GM19193 (cell line): ENCODE measurements around the gene LAMC3.

Source experiments
- POLR2A ChIP-seq: IDR thresholded peaks from 4 replicates; pipeline ENCODE4 v1.6.1; 2011; ENCODE audit not compliant: insufficient read depth, insufficient read length; ENCODE audit errors: extremely low read depth

The LAMC3 gene

DNA sequence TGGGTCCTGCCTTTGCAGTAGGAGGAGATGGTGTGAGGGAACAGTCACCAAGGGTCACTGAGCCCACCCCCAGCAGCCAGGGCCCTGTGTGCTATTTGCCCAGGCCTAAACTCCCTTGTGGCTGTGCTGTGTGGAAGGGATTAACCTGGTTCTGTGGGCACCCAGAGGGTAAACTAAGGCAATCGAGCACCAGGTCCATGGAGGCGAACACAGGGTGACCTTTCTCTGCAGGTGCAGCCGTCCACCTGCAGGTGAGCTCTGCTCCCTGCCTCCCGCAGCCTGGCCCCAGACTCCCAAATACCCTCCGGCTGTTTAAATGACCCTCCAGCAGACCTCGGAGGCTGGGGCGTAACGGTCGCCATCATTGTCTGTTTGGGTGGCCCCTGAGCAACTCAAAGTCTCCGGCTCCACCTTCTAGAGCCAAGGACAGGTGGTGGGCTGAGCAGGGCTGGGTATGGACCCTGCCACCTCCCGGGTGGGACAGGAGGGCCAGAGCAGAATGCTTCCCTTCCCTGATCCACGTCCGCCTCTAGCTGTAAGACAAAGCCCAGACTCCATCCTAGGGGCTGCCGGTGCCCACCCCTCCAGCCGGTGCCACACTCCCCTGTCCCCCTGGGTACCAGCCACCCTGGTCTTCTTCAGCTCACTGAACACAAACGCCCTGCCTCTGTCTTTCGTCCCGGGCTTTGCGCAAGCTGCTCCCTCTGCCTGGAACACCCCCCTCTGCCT, 35.9 kb upstream of the LAMC3 start:
- no peak for TF ChIP-seq POLR2A

DNA sequence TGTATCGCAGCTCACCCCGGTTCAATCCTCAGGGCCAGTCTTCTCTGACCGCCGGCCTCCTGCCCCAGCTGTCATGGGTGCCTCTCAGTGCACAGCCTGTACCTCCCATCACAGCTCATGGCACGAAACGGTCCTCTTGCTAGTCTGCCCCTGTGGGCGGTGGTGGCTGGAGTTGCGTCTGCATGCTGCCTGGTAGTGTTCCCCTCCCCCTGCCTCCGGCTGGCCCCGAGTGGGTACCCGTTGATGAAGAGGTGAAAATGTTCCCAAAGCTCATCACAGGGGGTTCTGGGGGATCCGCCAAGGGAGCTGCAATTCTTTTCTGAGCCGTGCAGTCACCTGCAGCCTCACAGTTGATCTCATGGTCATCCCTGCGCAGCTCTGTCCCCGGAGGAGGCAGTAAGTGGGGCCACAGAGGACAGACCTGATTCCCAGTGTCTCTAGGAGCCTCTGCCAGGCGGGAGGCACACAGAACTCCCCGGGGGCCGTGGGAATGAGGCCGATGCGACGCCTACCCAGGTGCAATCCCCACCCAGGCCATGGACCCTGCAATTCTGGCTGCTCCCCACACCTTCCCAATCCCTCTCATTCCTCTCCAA, 35.2 kb upstream of the LAMC3 start:
- TF ChIP-seq POLR2A = no peak

DNA sequence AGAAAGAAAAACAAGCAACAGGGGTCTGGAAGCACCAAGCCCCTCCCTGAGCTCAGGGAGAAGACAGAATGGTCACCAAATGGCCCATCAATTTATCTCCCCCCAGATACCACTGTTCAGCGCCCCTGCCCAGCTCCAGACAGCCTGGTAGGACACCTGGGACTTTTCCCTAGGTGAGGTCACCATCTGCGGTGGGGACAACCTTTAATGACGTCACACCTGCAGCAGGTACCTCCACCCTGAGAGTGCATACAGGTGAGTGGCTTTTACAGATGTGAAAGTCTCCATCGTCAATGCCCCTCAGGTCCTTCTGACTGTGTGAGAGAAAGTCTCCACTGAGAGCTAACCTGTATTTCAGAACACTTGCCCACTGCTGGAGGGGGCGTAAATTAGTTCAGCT, 34.3 kb upstream of the LAMC3 start:
- TF ChIP-seq POLR2A = no peak

DNA sequence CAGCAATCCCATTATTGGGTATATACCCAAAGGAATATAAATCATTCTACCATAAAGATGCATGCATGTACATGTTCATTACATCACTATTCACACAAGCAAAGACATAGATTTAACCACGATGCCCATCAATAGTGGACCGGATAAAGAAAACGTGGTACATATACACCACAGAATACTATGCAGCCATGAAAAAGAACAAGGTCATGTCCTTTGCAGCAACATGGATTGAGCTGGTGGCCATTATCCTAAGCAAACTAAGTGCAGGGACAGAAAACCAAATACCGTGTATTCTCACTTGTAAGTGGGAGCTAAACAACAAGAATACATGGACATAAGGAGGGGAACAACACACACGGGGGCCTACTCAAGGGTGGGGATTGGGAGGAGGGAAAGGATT, 33.8 kb upstream of the LAMC3 start:
- no peak for TF ChIP-seq POLR2A

DNA sequence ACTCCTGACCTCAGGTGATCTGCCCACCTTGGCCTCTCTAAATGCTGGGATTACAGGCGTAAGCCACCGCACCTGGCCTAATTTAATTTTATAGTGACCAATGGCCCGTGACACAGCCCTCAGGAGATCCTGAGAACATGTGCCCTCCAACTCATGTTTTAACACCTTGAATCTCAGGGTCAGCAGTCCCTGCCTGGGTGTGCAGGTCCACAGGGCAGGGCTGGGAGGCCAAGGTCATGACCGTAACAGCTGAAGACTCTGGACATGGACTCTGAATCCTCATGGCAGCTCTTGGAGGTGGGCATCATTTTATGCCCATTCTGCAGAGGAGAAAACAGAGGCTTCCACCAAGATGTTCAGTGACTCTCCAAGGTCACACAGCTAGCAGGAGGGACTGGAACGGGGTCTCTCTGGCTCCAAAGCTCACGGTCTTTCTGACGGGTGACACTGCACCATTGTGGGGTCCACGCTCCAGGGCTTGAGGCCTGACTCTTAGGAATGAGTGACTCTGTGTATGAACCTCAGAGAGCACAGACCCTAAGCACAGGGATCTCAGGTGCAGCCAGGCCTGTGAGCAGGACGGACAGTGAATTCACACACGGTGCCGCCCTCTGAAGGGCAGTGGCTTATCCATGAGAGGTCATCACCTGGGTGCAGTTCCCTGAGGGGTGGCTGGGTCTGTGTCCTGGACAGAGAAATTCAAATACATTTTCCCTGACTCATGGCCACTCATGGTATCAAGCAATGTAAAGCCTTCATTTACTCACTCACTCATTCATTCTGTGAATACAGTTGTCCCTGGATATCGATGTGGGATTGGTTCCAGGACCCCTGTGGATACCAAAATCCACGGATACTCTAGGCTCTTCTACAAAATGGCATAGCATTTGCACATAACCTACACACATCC, 32.8 kb upstream of the LAMC3 start:
- TF ChIP-seq POLR2A = no peak

DNA sequence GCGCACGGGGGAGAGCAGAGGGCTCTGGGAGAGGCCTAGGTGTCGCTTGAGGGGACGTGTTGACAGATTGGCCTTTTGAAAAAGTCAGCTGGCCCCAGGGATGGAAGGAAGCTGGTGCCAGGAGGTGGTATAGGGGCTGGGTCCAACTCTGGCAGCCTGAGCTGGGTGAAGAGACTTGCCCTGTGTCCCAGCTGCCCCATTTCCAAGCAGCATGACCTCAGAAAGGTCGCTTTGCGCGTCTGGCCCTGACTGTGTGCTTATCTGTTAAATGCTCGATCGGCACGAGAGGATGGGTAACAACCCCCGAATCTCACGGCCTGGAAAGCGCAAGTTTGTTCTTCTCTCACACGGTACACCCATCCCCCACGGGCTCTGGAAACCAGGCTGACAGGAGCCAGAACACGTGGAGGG, 31.2 kb upstream of the LAMC3 start:
- no peak for TF ChIP-seq POLR2A

DNA sequence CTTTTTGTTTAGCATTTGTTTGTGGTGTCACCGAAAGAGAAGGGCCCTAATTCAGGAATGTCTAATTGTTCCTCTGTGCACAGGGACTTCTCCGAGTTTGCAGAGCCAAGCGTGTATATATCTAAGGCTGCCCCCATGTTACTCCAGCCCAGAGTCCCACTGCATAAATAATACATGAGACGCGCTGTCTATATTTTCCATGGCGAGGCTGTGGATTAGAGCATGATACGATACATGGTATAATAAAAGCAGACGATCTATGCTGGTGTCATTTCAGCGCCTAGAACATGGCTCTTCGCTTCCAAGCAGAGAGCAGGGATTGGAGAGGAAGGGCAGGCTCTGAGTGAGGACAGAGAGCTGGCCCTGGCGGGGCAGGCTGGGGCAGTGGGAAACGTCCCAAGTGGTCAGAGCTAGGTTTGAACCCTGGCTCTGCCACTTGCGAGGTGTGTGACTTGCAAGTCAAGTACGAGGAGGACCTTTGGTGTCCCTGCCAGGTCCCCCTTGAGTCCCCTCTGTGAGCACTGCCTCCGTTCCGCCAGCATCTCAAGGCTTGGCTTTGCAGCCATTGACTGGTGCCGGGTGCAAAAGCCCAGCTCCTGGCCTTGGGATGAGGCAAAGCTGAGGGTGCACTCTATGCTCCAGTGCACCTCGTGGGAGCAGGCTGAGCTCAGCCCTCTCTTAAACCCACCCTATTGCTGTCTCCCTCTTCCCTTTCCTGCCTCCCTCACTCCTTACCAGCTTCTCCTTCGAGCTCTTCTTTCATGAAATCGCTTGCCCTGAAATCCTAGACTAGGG, 29.2 kb upstream of the LAMC3 start:
- no peak for TF ChIP-seq POLR2A

DNA sequence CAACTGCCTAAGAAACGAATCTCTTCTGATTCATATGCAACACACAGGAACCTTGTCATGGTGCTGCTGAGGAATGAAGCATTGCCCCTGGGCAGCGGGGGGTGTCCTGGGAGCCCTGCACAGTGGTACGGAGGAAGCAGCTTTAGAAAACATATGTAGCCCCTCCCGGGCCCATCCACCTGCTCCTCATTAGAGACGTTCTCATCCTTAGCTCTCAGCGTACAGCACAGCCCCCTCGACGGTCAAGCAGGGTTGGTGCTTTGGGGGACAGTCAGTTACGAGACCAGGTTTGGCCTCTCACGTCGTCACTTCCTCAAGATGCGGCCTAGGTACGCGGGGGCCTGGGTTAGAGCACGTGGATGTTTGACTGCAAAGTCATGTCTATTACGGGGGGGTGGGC, 28.4 kb upstream of the LAMC3 start:
- no peak for TF ChIP-seq POLR2A

DNA sequence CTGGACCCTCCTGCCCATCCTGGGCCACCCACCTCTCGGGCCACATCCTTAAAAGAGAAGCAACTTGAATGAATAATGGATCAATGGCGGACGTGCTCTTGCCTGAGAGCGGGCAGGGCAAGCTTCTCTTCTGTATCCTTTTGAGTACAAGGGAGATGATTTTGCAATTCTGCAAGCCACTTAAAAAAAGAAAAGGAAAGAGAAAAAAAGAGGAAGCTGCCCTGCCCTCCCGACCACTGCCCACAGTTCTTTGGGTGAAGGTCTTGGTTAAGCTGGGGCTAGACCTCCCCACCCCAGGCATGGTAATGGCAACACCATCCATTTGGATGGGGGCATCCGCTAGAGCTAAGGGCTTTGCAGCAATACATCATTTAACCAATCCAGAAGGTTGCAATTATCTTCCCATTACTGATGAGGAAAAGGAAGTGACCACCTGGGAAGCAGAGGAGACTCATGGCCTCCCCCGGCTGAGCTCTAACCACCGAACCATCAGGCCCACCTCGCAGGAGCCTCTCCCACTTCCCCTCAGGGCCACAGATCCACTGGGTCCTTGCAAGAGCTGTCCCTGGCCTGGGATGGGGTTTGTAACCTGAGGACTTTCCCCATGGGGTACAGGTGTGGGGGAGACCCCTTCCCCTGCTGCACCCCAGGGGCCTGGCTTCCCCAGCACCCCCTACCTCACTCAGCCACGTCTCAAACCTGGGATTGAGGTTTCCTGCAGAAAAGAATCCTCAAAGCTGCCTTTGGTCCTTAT, 27.8 kb upstream of the LAMC3 start:
- TF ChIP-seq POLR2A = no peak

DNA sequence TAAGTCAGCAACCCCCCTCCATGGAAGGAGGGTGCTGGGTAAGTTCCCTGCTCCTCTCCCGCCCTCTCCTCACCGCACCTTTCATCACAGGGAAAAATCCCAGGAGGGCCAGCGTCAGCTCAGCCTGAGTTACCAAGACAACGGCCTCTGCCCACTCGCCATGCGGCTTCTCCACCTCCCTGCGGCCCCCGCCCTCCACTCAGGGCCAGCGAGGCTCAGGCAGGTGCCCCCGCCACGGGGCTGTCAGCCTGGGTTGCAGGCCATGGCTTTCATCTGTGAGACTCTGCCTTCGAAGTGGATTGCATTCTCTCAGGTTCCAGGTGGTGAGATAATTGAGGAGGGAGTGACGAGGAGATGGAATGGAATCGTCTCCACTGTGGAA, 27.2 kb upstream of the LAMC3 start:
- no peak for TF ChIP-seq POLR2A

DNA sequence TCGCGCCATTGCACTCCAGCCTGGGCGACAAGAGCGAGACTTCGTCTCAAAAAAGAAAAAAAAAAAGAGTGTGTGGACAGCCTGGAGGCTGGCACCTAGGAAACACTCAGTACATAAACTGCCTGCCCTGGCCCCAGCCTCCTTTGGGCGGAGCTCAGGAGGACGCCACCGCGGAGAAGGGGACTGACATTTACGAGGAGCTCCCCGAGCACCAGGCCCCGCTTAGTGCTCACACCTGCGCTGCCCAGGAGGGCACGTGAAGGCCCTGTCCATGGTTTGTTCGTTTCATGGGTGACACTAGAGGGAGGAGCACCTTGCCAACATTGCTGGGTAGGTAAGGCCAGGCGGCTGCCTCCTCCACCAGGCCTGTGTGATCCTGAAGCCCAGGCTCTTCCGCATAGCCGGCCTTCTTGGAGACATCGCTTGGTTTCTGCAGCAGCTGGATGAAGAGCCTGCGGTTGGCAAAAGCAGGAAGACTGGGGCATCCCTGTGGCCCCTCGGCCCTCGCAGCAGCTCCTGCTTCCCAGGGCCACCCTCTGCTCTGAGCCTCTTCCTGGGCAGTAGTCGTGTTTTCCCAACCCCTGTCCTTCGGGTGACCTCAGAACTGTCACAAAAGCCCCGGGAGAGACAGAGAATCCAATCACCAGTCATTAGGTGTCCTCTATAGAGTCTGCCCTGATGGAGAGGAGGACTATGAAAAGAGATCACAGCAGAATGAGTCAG, 26.2 kb upstream of the LAMC3 start:
- TF ChIP-seq POLR2A = no peak

DNA sequence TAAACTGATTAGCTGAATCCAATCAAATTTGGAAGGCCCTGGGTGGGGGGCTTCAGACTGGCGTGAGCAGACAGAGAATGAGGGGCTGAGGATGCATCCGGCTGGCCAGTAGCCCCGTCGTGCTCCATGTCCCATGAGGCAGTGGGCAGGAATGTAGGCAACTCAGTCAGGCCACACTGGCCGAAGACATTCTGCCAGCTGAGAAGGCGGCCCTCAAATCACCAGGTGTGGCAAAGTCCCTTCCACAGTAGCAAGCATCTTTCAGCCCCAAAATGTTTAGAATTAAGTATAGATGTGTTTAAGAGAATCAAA, 25.7 kb upstream of the LAMC3 start:
- no peak for TF ChIP-seq POLR2A

DNA sequence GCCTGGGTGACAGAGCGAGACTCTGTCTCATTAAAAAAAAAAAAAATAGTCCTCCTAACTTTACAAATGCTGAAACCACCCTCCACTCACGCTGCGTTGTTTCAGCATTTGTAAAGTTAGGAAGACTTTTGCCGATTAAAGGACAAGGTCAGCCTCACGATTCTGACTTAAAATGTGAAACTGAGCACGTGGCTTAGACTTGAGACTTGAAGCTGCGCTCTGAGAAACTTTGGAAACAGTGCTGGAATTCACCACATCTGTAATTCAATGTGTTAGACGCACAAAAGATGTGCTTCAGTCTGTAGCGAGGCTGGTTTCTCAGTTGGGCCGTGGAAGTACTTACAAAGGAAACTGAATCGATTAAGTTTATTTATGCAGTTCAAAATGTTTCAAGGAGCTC, 25.0 kb upstream of the LAMC3 start:
- TF ChIP-seq POLR2A = no peak

DNA sequence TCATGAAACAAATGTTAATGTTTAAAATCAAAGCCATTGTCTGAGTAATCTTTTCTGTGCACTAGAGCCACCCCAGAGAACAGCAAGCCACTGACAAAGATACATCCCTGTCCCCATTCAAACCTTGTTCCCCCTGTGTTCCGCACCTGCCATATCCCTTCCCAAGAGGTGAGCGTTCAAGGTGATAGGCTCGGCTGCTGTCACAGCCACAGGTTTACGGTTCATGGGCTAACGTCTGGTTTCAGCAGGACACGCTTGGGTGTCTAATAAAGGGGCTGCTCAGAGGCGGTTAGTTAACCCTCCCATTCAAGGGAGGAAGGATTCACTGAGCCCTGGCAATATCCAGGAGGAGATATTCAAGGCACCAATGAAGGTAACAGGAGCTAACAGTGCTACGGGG, 24.5 kb upstream of the LAMC3 start:
- no peak for TF ChIP-seq POLR2A
